HCT116 (cell line): Measurements from ENCODE around the gene ADGRF5. TPM values are rescaled to one million over a fixed set of nuclear protein-coding genes. Genes with fewer than 3 reads are reported as not detected.

Source experiments
- ATAC-seq: fragments of 200-7000 bp; cut with Tn5 transposase; 2 replicates; pipeline ENCODE4 v1.9.1; 2020; ENCODE audit warnings: mild to moderate bottlenecking, moderate library complexity
- BruUV-seq: library from RNA; stranded (reverse); fragments of 400-500 nt; replicated peaks from 2 replicates; lab custom pipeline; 2021; lab: Mats Ljungman, UMichigan
- CTCF ChIA-PET: fragments of 300-600 bp; sonication (Branson Sonifier 250); formaldehyde crosslinking; loops from one replicate; lab custom pipeline; 2021; ENCODE audit warnings: antibody characterized with exemption; lab: Charles Lee
- POLR2A ChIA-PET: fragments of 300-600, 350-600 bp; sonication (Branson Sonifier 250); formaldehyde crosslinking; loops from one replicate; lab custom pipeline; 2021; ENCODE audit warnings: antibody characterized with exemption; lab: Charles Lee
- RAD21 ChIA-PET, 2 experiments: fragments of 300-600 bp; sonication (Branson Sonifier 250); formaldehyde crosslinking; loops; one replicate each; lab custom pipeline; 2023; ENCODE audit warnings: low total read pairs in 2 of 2; ENCODE audit not compliant: uncharacterized antibody in 2 of 2, unreplicated experiment in 2 of 2, low non-redundant PET in 1 of 2; lab: Charles Lee
- DNase-seq: peaks from one replicate; pipeline ENCODE4 v3.0.0-alpha.2; 2010; ENCODE audit warnings: low read depth, low spot score
- H2AFZ ChIP-seq: fragments of 200-600 bp; shearing (Covaris generic), sonication (generic); 2 replicates; pipeline ENCODE4 v1.6.1; 2017; ENCODE audit warnings: low read depth, mixed run types, mixed read lengths, antibody characterized with exemption, low read length; ENCODE audit not compliant: poor library complexity, severe bottlenecking
- H3K27ac ChIP-seq: 2 replicates; pipeline ENCODE4 v1.5.1; 2012; ENCODE audit warnings: low read depth, low read length
- H3K27me3 ChIP-seq: fragments of 200-600 bp; sonication (generic); 2 replicates; pipeline ENCODE4 v1.6.1; 2016; ENCODE audit warnings: mixed run types, low read length, mixed read lengths; ENCODE audit not compliant: insufficient read depth
- H3K36me3 ChIP-seq, 2 experiments: fragments of 200-500 bp in 1 of 2; fragments of 200-600 bp in 1 of 2; sonication (Bioruptor generic) in 1 of 2; sonication (generic) in 1 of 2; 2 replicates each; pipeline versions ENCODE4 v1.5.1 to v1.6.1; 2014 to 2016; ENCODE audit warnings: low read length in 2 of 2, inconsistent platforms in 1 of 2, mixed read lengths in 1 of 2, mixed run types in 1 of 2; ENCODE audit not compliant: insufficient read depth in 2 of 2, control insufficient read depth in 1 of 2
- H3K4me1 ChIP-seq, 2 experiments: fragments of 200-600 bp in 1 of 2; sonication (generic) in 1 of 2; 2 replicates each; pipeline versions ENCODE4 v1.5.1 to v1.6.1; 2012 to 2017; ENCODE audit warnings: low read length in 2 of 2, inconsistent platforms in 1 of 2, mild to moderate bottlenecking in 1 of 2, mixed read lengths in 1 of 2, mixed run types in 1 of 2, moderate library complexity in 1 of 2; ENCODE audit not compliant: insufficient read depth in 2 of 2, control insufficient read depth in 1 of 2
- H3K4me2 ChIP-seq: fragments of 200-600 bp; sonication (generic); 2 replicates; pipeline ENCODE4 v1.6.1; 2017; ENCODE audit warnings: mixed run types, low read length, mixed read lengths
- H3K4me3 ChIP-seq, 2 experiments: fragments of 200-600 bp in 1 of 2; sonication (generic) in 1 of 2; replicated peaks in 1 of 2; 2 replicates each; pipeline ENCODE4 v1.5.1; 2011 to 2016; ENCODE audit warnings: low read length in 2 of 2, control low read depth in 1 of 2, low read depth in 1 of 2, mild to moderate bottlenecking in 1 of 2, mixed read lengths in 1 of 2, mixed run types in 1 of 2
- H3K79me2 ChIP-seq: fragments of 200-600 bp; sonication (generic); 2 replicates; pipeline ENCODE4 v1.6.1; 2017; ENCODE audit warnings: mild to moderate bottlenecking, mixed run types, low read length, moderate library complexity, mixed read lengths; ENCODE audit not compliant: insufficient read depth
- H3K9ac ChIP-seq: fragments of 200-600 bp; sonication (generic); 2 replicates; pipeline ENCODE4 v1.6.1; 2016; ENCODE audit warnings: low read length, mixed read lengths
- H3K9me2 ChIP-seq: fragments of 200-600 bp; sonication (generic), shearing (Covaris generic); 2 replicates; pipeline ENCODE4 v1.6.1; 2017; ENCODE audit warnings: mixed run types, mild to moderate bottlenecking, moderate library complexity; ENCODE audit not compliant: insufficient read depth
- H3K9me3 ChIP-seq, 2 experiments: fragments of 200-500 bp in 1 of 2; fragments of 200-600 bp in 1 of 2; sonication (Bioruptor generic) in 1 of 2; sonication (generic) in 1 of 2; 2 replicates each; pipeline ENCODE4 v1.6.1; 2014 to 2017; ENCODE audit warnings: low read length in 2 of 2, mixed read lengths in 2 of 2, inconsistent platforms in 1 of 2, low read depth in 1 of 2, mild to moderate bottlenecking in 1 of 2, mixed run types in 1 of 2, moderate library complexity in 1 of 2; ENCODE audit not compliant: control insufficient read depth in 1 of 2, insufficient read depth in 1 of 2
- H4K20me1 ChIP-seq: fragments of 200-600 bp; sonication (generic), shearing (Covaris generic); 2 replicates; pipeline ENCODE4 v1.6.1; 2017; ENCODE audit warnings: mixed run types, mild to moderate bottlenecking, moderate library complexity; ENCODE audit not compliant: insufficient read depth
- CBX3 ChIP-seq: IDR thresholded peaks from 2 replicates; pipeline ENCODE4 v1.6.1; 2012; ENCODE audit warnings: low read depth
- CEBPB ChIP-seq: IDR thresholded peaks from 2 replicates; pipeline ENCODE4 v1.6.1; 2012; ENCODE audit warnings: low read depth
- CTCF ChIP-seq, 3 experiments: fragments of 200-600 bp in 1 of 3; sonication (generic) in 1 of 3; IDR thresholded peaks in 2 of 3; conservative IDR thresholded peaks in 1 of 3; 2 replicates each; pipeline ENCODE4 v1.5.1; 2012 to 2017; ENCODE audit warnings: low read depth in 2 of 3, low read length in 2 of 3, antibody characterized with exemption in 1 of 3, borderline replicate concordance in 1 of 3, control low read depth in 1 of 3, mild to moderate bottlenecking in 1 of 3, mixed read lengths in 1 of 3, mixed run types in 1 of 3, moderate library complexity in 1 of 3; ENCODE audit not compliant: insufficient read depth in 1 of 3
- EGR1 ChIP-seq: IDR thresholded peaks from 2 replicates; pipeline ENCODE4 v1.6.1; 2012; ENCODE audit warnings: low read depth
- EZH2 ChIP-seq: fragments of 200-600 bp; sonication (generic); IDR thresholded peaks from 2 replicates; pipeline ENCODE4 v1.6.1; 2017; ENCODE audit warnings: antibody characterized with exemption, mixed run types
- JUND ChIP-seq: IDR thresholded peaks from 2 replicates; pipeline ENCODE4 v1.6.1; 2012
- POLR2A ChIP-seq: IDR thresholded peaks from 2 replicates; pipeline ENCODE4 v1.7.0; 2011; ENCODE audit warnings: borderline replicate concordance; ENCODE audit not compliant: insufficient read depth, insufficient read length; ENCODE audit errors: extremely low read depth
- RAD21 ChIP-seq: IDR thresholded peaks from 2 replicates; pipeline ENCODE4 v1.6.1; 2012; ENCODE audit warnings: low read depth, mild to moderate bottlenecking
- SIN3A ChIP-seq: IDR thresholded peaks from 2 replicates; pipeline ENCODE4 v1.6.1; 2012; ENCODE audit warnings: low read depth
- SRF ChIP-seq: IDR thresholded peaks from 2 replicates; pipeline ENCODE4 v1.6.1; 2012; ENCODE audit warnings: low read depth
- ZBTB33 ChIP-seq: IDR thresholded peaks from 2 replicates; pipeline ENCODE4 v1.6.1; 2011; ENCODE audit warnings: mild to moderate bottlenecking, low read length, moderate library complexity; ENCODE audit not compliant: insufficient replicate concordance; ENCODE audit errors: extremely low read depth
- ZNF274 ChIP-seq: fragments of 200-500 bp; sonication (Bioruptor generic); IDR thresholded peaks from 2 replicates; pipeline ENCODE4 v1.6.1; 2014; ENCODE audit warnings: mild to moderate bottlenecking, low read depth, low read length, inconsistent platforms
- intact Hi-C: fragments of 100-400 bp; cut with micrococcal nuclease; formaldehyde crosslinking; loops from 2 replicates; pipeline ENCODE4 v1.10.0; 2022
- total RNA-seq: library from RNA; stranded (reverse); gene quantifications from one replicate; pipeline ENCODE4 v1.2.1, GENCODE V29; 2021; ENCODE audit not compliant: unreplicated experiment
- TF ChIP-seq, protein P1 (sequence below): IDR thresholded peaks from 2 replicates; pipeline ENCODE4 v1.6.1; 2012; ENCODE audit warnings: low read depth
- TF ChIP-seq, protein P2 (sequence below): IDR thresholded peaks from 2 replicates; pipeline ENCODE4 v1.6.1; 2012

Gene ADGRF5
- total RNA-seq, 1 experiment from 2014 or later: 0.17 TPM

DNA sequence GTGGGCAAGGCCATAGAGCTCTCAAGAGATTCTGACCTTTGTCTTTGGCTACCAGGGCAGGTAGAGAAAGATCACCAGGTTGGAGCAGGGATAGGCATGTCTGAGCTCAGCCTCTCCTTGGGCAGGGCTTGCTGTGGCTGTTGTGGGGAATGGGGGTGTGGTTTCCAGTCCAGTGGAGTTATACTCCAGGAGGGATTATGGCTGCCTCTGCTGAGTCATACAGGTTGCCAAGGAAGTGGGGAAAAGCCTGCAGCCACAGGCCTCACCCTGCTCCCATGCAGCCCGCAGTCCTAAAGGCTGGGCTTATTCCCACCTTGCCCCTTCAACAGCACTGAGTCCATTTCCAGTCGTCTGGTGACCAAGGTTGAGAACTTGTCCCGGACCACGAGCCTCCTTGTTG, 106.6 kb downstream of the ADGRF5 start:
- BruUV-seq: no TSS peak
- POLR2A ChIA-PET: no interaction called here

DNA sequence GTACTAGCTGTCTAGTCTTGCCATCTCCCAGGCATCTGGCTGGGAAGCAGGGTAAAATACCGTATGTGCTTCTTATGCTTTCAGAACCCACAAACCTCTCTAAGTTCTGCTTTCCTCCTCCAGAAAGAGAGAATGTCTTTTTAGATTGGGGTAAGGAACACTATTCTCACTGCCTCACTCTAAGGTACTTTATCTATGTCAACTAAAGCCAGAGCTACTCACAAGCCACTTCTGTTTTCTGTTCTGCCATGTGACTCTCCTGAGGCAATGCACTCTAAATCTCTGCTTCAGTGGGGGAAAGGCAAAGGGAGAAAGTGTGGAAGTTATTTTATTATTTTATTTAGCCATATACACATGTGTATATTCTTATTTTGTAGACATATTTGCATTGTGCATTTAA, 112.9 kb downstream of the ADGRF5 start:
- DNase-seq (no peak), ATAC-seq (no peak)
- ChIA-PET POLR2A (no interaction called here), CTCF (no interaction called here), RAD21 (no interaction called here)
- H3K9me3 ChIP-seq: no peaks in the 10 kb centered on the region
- no peaks in the 10 kb centered on the region for H3K27me3 ChIP-seq
- no peaks in the 10 kb centered on the region for H4K20me1 ChIP-seq
- no peaks in the 10 kb centered on the region for H3K36me3 ChIP-seq
- BruUV-seq: no TSS peak
- no peak overlapping the region for H2AFZ ChIP-seq
- no peaks in the 10 kb centered on the region for H3K9me2 ChIP-seq
- H3K79me2 ChIP-seq: no peaks in the 10 kb centered on the region
- H3K27ac ChIP-seq: no peak overlapping the region
- no peak overlapping the region for H3K9ac ChIP-seq
- H3K4me3 ChIP-seq: no peak overlapping the region
- H3K4me1 ChIP-seq: no peaks in the 10 kb centered on the region
- intact Hi-C loops: no loop called here
- no peak overlapping the region for H3K4me2 ChIP-seq
- TF ChIP-seq POLR2A (no peak), JUND (no peak), ZBTB33 (no peak), CTCF (IDR thresholded peaks at IDR 0.05 in 2 of 3, conservative IDR thresholded peaks at IDR 0.05 in 1 of 3; ENCODE audit: borderline replicate concordance in 1 of 3, insufficient read depth in 1 of 3, low read depth in 2 of 3, low read length in 2 of 3) (no peak), RAD21 (no peak), SIN3A (no peak), SRF (no peak), EGR1 (no peak), CEBPB (no peak), ZNF274 (no peak), EZH2 (no peak)
- TF ChIP-seq, protein P1, sequence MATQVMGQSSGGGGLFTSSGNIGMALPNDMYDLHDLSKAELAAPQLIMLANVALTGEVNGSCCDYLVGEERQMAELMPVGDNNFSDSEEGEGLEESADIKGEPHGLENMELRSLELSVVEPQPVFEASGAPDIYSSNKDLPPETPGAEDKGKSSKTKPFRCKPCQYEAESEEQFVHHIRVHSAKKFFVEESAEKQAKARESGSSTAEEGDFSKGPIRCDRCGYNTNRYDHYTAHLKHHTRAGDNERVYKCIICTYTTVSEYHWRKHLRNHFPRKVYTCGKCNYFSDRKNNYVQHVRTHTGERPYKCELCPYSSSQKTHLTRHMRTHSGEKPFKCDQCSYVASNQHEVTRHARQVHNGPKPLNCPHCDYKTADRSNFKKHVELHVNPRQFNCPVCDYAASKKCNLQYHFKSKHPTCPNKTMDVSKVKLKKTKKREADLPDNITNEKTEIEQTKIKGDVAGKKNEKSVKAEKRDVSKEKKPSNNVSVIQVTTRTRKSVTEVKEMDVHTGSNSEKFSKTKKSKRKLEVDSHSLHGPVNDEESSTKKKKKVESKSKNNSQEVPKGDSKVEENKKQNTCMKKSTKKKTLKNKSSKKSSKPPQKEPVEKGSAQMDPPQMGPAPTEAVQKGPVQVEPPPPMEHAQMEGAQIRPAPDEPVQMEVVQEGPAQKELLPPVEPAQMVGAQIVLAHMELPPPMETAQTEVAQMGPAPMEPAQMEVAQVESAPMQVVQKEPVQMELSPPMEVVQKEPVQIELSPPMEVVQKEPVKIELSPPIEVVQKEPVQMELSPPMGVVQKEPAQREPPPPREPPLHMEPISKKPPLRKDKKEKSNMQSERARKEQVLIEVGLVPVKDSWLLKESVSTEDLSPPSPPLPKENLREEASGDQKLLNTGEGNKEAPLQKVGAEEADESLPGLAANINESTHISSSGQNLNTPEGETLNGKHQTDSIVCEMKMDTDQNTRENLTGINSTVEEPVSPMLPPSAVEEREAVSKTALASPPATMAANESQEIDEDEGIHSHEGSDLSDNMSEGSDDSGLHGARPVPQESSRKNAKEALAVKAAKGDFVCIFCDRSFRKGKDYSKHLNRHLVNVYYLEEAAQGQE: no peak

More for the DNA sequence above, 106.6 kb downstream of the ADGRF5 start:
- no peaks in the 10 kb centered on the region for H4K20me1 ChIP-seq
- peaks cover 3 to 23% of the 10 kb centered on the region in 2 experiments; a peak in 2 of 4 replicates for H3K4me1 ChIP-seq
- no peak overlapping the region for H3K27ac ChIP-seq
- ATAC-seq (peak; percentile 82), DNase-seq (peak; percentile 2)
- no peaks in the 10 kb centered on the region for H3K27me3 ChIP-seq
- H3K36me3 ChIP-seq: no peaks in the 10 kb centered on the region
- TF ChIP-seq CEBPB (no peak), CBX3 (no peak), EZH2 (no peak)
- TF ChIP-seq, protein P2, sequence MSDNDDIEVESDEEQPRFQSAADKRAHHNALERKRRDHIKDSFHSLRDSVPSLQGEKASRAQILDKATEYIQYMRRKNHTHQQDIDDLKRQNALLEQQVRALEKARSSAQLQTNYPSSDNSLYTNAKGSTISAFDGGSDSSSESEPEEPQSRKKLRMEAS: no peak
- CTCF ChIA-PET: no interaction called here
- RAD21 ChIA-PET: no interaction called here
- H3K79me2 ChIP-seq: no peaks in the 10 kb centered on the region
- H3K9me3 ChIP-seq: no peaks in the 10 kb centered on the region
- no peak overlapping the region for H3K4me3 ChIP-seq
- H3K4me2 ChIP-seq: peak overlapping the region; percentile 20
- intact Hi-C loops: no loop called here
- peak overlapping the region; percentile 56 for H2AFZ ChIP-seq
- H3K9me2 ChIP-seq: no peaks in the 10 kb centered on the region
- no peak overlapping the region for H3K9ac ChIP-seq
